Cerebellar nuclear complex (tissue), 1 donor: Measurements from ENCODE around the gene EMC9.

ENCODE experiments used
- DNase-seq, 2 experiments: peaks; one replicate each; lab custom pipeline; 2025; lab: John Stamatoyannopoulos, UW

EMC9 gene

DNA sequence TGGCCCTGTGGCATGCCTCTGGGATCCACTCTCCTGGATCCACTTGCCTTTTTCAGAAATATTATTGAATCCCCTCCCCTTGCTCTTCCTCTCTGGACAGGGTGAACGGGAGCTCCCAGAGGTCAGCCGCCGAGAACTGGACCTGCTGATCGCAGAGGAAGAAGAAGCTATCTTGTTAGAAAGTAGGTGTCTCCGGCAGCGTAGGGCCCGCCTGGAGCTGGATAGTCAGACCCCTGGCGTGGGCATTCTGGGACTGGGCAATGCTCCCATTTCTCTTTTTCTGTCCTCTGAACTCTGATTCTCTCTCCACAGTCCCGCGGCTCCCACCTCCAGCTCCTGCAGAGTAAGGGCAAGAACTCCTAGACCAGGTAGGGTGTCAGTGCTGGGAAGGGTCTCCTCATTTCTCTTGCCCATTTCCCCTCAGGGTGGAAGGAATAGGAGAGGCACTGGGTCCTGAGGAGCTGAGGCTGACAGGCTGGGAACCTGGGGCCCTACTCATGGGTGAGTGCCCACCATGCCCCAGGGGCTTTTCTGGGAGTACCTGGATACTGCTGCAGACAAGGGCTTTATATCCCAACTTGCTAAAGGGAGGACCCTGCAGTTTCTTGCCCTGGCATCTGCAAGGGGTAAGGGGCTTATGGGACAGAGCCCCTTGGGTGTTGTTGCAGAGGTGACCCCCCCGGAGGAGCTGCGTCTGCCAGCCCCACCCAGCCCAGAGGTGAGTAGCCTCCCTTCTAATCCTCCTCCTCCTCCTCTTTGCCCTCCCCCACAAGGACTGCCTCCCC lies 35.8 kb upstream of the EMC9 start:
- no peak for DNase-seq

DNA sequence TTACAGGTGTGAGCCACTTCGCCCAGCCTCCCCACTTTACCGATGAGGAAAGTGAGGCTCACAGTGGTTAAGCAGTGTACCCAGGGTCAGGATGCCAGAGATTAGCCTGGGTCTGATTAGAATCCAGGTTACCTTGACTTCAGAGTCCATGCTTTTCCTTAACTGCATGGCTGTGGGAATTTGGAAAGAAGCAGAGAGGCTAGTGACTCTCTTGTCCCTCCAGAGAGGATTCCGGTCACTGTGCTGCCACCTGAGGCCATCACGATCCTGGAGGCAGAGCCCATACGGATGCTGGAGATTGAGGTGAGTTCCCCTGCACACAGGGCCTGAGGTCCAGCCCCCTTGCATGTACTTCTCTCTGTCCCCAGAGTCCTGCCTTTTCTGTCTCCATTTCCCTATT lies 35.2 kb upstream of the EMC9 start:
- no peak for DNase-seq

DNA sequence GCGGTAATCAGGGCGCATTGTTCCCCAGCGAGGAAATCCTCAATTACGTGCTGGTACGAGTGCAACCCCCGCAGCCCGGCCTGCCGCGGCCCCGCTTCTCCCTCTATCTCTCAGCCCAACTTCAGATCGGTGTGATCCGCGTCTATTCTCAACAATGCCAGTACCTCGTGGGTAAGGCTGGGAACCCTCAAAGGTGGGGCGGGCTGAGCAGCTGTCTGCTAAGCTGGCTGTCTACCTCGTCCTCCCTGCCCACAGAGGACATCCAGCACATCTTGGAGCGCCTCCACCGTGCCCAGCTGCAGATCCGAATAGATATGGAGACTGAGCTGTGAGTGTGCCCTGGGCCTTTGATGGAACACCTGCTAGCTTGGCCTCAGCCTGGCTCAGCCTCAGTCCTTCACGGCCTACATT lies 31.5 kb upstream of the EMC9 start:
- no peak for DNase-seq

DNA sequence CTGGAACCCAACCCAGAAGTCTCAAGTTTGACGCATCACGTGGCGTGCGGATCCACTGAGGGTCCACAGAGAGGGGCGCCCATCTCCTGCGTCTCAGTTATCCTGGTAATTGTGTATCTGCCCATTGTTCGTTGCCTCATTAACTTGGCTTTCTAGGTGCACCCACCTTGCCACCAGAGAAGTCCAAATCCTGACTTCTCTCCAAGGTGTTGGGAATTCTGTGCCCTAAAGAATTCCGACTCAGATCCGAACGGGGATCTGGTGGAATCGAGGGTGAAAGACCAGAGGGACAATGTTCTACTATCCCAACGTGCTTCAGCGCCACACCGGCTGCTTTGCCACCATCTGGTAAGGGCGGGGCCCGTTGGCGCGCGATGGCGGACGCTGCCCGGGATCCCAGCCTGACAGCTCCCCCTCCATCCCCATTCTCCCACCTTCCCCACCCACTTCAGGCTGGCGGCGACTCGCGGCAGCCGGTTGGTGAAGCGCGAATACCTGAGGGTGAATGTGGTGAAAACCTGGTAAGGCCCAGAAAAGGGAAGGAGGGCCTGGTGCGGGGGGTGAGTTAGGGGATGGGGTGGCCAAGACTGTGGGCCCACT lies 31.0 kb upstream of the EMC9 start:
- DNase-seq: no peak

DNA sequence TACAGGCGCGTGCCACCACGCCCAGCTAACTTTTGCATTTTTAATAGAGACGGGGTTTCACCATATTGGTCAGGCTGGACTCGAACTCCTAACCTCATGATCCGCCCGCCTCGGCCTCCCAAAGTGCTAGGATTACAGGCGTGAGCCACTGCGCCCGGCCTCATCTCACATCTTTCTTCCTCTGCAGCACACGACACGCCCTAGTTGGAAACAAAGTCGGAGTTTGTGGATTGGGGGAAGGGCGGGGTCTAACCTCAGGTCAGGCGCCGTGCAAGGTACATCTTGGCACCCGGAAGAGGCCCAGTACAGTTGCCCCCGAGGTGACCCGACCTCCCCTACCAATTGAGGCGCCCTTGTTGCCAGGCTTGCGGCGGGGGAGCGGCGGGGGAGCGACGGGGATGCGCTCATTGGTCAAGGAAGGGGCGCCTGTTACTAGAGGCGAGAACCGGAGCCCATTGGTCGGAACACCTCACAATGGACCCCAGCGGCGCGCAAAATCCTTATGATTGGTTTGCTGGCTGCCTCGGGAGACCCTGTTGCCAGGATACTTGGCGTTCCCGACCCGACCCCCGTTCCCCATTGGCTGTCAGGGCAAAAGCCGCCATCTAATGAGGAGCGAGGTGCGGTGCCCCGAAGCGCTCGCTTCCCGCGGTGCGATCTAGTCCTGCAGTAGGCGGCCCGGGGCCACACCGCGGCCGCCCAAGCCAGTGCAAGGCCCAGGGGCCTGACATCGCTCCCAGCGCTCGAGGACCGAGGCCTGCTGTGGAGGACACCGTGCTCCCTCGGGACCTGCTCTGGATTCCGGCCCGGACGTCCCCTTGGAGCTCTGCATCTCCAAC lies 30.2 kb upstream of the EMC9 start, which contains the start of gene REC8:
REC8 (plus strand) TSS at position 659 of the 839 bp plus-strand sequence. CDS start 473 bp downstream, outside the sequence.
- peak; percentile 85 to 92 for DNase-seq

DNA sequence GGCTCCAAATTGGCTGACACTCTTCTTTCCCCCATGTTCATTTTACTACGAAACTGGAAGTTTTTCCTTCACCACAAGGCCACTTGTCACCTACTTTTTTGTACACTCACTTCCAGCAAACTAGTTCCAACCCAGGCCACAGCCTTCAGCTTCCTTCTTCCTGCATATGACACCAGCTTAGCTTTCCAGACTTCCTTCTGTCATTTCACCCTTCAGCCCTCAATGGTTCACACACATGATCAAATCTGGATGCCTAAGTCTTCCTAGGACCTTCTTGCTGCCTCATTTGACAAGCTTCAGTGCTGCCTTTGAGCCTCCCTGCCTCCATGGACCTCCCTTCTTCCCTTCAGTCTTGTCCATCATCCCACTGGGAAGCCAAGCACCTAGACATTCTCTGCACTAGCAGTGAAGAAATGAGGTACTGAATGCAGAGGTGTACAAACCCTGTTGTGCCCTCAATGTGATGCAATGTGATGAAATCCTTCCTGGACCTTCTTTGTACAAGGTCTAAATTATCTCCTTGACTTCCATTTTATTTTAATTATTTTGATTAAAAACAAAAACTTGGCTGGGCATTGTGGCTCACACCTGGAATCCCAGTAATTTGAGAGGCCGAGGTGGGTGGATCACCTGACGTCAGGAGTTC lies 26.2 kb upstream of the EMC9 start:
- DNase-seq: no peak

DNA sequence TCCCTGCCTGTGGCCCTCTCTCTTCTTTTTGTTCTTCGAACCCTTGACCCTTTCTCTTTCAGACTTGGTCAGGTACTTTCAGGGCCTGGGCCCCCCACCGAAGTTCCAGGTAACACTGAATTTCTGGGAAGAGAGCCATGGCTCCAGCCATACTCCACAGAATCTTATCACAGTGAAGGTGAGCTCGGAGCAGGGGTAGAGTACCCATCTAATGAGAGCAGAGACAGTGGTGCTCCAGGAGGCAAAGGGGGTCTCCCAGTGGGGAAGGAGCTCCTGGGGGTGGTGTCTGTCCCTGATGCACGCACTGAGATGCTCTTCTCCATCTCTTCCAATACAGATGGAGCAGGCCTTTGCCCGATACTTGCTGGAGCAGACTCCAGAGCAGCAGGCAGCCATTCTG lies 24.4 kb upstream of the EMC9 start:
- DNase-seq: no peak

DNA sequence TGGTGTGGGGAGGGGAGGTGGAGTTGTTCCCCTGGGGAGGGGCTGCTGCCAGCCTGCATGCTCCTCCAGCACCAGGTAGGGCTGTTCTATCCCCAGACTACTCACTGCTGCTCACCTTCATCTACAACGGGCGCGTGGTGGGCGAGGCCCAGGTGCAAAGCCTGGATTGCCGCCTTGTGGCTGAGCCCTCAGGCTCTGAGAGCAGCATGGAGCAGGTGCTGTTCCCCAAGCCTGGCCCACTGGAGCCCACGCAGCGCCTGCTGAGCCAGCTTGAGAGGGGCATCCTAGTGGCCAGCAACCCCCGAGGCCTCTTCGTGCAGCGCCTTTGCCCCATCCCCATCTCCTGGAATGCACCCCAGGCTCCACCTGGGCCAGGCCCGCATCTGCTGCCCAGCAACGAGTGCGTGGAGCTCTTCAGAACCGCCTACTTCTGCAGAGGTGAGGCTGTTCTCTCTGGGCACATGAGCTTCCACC lies 23.2 kb upstream of the EMC9 start:
- no peak for DNase-seq

DNA sequence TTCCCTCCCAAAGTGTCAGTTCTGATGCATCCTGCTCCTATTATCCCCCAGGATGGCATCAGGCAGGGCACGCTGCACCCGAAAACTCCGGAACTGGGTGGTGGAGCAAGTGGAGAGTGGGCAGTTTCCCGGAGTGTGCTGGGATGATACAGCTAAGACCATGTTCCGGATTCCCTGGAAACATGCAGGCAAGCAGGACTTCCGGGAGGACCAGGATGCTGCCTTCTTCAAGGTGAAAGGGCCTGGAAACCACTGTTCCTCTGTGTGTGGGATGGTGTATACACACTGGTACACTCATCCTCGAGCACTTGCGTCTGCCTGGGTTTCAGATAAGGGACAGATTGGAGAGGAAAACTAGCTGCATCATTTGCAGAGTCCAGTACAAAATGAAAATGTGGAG lies 20.7 kb upstream of the EMC9 start:
- no peak for DNase-seq

DNA sequence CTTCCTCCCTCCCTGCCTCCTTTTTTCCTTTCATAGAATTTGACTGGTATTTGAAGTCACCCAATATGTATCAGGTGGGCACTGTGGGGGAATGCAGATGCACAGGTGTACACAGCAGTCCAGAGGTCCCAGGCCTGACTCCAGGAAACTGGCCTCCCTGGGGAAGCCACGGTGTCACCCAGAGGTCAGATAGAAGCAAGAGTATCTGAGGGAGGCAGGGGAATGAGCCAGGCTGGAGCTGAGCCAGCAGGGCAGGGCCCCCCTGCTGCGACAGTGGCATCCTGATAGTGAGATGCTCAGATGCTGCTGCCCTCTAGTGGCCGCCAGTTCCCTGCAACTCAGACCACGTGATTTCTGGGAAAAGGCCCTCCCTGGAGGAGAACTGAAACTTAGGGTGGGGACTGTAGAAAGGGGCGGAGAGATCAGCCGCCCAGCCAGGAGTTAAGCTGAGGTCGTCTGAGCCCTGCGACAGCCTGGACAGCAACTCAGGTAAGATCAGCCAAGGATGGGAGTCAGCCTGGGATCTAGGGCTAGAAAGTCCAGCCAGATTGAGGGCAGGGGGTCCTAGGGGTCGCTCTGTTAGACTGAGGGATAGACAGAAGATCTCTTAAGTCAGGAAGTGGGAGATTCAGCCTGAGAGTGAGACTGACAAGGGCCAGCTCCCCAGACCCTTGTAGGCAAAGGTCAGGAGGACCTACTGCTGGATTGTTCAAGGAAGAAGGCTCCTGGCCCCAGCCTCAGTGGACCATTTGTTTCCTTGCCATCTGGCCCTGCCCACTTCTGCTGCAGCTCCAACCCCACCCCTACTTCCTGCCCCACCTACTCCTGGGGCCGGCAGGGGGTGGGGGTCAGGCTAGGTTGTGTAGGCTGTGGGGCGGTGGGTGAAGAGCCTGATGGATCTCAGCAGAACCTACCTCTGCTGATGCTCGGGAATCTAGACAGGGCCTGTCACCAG lies 19.7 kb upstream of the EMC9 start, which contains the start of gene IRF9:
IRF9 (plus strand) TSS at position 416 of the 955 bp plus-strand sequence. CDS start 880 bp downstream, outside the sequence.
- peak in 1 of 2 experiments; percentile 65 for DNase-seq

DNA sequence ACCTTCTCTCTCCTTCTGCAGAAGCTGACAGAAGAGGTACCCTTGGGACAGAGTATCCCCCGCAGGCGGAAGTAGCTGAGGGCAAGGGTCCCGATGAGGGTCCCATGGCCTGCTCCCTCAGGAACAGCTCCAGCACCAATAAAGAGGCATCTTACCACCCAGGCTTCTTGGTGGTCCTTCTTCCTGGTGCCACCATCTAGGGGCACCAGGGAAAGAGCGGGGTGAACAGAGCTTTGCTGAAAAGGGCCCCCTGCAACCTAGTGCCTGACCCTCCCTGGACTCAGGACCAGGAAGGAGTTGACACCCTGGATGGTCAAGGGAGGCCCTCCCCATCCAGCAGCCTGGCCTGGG lies 19.1 kb upstream of the EMC9 start:
- DNase-seq: no peak

DNA sequence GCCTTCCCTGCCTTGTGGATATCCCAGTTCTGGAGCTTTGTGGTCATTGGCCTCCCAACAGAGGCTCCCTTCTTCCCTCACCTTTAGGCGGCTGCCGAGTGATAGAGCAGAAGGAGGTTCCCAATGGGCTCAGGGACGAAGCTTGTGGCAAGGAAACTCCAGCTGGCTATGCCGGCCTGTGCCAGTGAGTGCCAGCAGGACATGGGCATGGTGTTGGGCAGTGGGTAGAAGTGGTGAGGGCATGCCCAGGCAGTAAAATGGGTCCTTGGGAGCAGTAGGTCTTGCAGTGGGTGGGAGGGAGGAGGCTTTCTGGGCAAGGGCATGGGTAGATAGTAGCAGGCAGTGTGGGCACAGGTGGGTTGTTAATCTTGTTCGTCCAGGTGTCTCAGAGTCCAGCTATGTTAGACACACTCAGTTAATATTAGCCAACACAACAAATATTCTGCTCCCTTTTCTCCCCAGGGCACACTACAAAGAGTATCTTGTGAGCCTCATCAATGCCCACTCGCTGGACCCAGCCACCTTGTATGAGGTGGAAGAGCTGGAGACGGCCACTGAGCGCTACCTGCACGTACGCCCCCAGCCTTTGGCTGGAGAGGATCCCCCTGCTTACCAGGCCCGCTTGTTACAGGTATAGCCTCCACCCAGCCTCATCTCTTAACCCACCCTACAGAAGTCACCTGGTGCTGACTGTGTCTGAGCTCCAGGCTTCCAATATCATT lies 18.5 kb upstream of the EMC9 start:
- no peak for DNase-seq

DNA sequence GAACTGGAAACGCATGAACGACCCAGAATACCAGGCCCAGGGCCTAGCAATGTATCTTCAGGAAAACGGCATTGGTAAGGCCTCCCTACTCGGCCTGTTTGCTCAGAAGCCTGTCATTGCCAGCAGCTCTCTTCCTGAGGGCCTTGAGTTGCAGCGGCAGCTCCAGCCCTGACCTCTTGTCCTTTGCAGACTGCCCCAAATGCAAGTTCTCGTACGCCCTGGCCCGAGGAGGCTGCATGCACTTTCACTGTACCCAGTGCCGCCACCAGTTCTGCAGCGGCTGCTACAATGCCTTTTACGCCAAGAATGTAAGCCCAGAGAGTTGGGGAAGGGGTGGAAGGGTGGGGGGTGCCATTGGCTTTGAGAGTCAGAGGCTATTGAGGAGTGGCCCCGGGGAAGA lies 15.9 kb upstream of the EMC9 start:
- DNase-seq: no peak

DNA sequence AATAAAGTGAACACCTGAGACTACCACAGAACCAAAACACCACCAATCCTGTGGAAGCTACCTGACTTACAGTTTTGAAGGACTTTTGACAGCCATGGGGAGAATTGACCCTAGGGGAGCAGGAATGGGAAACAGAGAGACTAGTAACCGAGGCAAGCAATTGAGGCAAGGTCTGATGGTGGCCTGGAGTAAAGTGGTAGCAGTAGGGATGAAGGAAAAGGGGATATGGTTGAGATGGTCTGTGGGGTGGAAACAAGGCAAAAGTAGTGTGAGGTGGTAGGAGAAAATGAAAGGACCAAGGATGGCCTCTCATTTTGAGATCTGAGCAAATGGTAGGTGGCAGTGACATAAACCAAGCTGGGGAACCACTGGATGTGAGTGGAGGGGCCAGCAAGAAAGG lies 15.4 kb upstream of the EMC9 start:
- no peak for DNase-seq

DNA sequence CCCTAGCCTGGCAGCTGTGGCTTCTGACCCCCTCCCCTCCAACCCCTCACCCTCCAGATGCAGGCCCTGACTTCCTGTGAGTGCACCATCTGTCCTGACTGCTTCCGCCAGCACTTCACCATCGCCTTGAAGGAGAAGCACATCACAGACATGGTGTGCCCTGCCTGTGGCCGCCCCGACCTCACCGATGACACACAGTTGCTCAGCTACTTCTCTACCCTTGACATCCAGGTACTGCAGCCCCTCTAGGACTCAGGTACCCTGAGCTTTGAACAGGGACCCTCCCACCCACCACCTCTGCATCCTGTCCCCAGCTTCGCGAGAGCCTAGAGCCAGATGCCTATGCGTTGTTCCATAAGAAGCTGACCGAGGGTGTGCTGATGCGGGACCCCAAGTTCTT lies 13.7 kb upstream of the EMC9 start:
- DNase-seq: no peak

DNA sequence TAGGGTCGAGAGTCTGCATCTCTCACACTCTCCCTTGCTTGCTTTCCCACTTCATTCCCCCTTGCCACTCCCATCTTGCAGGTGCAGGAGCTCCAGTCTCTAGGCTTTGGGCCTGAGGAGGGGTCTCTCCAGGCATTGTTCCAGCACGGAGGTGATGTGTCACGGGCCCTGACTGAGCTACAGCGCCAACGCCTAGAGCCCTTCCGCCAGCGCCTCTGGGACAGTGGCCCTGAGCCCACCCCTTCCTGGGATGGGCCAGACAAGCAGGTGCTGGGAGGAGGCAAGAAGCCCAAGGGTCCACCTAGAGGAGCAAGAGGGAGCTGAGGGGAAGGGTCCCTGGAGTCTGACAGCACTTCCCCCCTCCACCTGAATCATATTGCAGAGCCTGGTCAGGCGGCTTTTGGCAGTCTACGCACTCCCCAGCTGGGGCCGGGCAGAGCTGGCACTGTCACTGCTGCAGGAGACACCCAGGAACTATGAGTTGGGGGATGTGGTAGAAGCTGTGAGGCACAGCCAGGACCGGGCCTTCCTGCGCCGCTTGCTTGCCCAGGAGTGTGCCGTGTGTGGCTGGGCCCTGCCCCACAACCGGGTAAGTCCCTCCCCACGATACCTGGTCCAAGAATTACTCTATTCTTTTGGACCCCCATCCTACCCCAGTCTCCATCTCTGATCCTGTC lies 10.2 kb upstream of the EMC9 start:
- no peak for DNase-seq

DNA sequence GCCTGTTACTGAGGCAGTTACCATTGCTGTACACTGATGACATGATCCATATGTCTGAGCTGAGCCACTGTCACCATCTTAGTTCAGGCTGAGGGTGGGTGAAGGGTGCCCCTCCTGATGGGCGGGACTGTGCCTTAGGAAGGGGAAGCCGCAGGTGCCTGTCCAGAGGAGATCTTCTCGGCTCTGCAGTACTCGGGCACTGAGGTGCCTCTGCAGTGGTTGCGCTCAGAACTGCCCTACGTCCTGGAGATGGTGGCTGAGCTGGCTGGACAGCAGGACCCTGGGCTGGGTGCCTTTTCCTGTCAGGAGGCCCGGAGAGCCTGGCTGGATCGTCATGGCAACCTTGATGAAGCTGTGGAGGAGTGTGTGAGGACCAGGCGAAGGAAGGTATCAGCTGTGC lies 9.6 kb upstream of the EMC9 start:
- no peak for DNase-seq

DNA sequence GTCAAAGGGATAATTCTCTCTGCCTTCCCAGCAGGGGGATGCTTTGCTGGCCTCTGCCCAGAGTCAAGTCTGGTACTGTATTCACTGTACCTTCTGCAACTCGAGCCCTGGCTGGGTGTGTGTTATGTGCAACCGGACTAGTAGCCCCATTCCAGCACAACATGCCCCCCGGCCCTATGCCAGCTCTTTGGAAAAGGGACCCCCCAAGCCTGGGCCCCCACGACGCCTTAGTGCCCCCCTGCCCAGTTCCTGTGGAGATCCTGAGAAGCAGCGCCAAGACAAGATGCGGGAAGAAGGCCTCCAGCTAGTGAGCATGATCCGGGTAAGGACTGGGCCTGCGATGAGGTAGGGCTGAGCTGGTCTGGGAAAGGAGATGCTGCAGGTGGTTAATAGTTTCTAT lies 9.2 kb upstream of the EMC9 start:
- no peak for DNase-seq

DNA sequence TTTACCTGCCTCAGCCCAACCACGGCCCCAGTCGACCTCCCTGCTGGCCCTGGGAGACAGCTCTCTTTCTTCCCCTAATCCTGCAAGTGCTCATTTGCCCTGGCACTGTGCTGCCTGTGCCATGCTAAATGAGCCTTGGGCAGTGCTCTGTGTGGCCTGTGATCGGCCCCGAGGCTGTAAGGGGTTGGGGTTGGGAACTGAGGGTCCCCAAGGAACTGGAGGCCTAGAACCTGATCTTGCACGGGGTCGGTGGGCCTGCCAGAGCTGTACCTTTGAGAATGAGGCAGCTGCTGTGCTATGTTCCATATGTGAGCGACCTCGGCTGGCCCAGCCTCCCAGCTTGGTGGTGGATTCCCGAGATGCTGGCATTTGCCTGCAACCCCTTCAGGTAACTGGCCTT lies 8.7 kb upstream of the EMC9 start:
- no peak for DNase-seq
